GM19463 (cell line): ENCODE data around the gene ADCY10.
"Not testable (repeated sequence)": the region's sequence is repeated elsewhere in the genome, so short reads cannot be mapped to it uniquely, and the experiment has no call there.

Experiments
- ATAC-seq: cut with Tn5 transposase; IDR thresholded peaks from one replicate; pipeline ENCODE4 v1.9.1; 2021; ENCODE audit warnings: mild to moderate bottlenecking, moderate library complexity; ENCODE audit not compliant: unreplicated experiment

The ADCY10 gene

DNA sequence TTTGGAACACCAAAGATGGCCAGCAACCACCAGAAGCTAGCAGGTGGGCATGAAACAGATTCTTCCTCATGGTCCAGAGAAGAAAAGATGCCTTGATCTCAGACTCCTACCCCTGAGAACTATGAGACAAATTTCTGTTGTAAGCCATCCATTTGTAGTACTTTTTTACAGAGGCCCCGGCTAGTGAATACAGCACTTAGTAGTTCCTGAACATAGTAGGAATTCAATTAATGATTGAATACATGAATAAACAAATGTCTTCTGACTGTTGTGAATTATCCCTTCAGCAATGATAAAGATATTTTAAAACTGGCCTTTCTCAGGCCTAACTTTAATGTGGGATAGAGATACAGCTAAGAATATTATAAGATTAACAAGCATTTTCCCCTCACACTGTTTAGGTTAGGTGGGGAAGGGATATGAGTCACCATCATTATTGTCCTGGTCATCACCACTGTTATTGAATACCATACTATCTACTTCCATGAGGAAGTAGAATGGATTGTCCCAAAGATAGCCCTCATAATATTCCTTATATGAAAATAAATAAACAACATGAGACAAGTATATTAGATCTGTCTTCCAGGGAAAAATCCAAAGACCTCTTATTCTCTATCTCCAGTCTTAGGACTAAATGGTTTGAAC, 51.4 kb downstream of the ADCY10 start:
- no peak for ATAC-seq

DNA sequence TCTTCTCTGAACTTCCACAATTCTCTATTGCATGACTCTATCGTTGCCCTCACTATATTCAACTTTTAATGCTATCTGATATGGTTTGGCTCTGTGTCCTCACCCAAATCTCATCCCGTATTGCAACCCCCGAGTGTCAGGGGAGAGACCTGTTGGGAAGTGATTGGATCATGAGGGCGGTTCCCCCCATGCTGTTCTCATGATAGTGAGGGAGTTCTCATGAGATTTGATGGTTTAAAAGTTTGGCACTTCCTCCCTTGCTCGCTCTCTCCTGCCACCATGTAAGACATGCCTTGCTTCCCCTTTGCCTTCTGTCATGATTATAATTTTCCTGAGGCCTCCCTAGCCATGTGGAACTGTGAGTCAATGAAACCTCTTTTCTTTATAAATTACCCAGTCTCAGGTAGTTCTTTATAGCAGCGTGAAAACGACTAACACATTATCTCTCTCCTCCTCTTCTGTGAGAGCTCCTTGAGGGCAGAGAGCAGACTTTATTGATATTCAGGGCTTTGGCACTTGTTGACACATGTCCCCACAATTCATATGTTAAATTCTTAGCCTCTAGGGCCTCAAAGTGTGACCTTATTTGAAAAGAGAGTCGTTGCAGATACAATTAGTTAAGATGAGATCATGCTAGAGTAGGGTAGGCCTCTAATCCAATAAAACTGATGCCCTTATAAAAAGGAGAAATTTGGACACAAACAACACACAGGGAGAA, 52.1 kb downstream of the ADCY10 start:
- no peak for ATAC-seq

DNA sequence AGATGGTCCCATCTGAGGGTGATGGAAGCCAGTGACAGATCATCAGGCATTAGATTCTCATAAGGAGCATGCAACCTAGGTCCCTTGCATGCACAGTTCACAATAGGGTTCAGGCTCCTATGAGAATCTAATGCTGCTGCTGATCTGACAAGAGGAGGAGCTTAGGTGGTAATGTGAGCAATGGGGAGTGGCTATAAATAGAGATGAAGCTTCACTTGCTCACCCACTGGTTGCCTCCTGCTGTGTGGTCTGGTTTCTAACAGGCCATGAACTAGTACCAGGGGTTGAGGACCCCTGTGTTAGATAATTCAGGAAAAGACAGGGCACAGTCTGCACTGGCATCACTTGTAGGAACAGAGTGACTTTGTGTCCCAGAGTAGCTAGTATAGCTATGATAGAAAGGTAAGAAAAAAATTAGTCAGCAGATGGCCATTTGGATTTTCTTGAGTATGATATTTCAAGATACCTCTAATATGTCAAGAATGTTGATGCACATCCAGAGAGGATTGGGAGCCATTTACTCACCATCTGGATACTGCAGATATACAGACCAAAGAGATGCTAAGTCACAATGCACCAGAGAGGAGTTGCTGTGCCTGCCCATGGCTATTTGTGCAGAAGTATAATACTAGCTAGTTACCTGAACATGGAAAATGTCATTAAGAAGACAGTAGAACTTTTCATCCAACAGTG, 53.6 kb downstream of the ADCY10 start:
- ATAC-seq = no peak

DNA sequence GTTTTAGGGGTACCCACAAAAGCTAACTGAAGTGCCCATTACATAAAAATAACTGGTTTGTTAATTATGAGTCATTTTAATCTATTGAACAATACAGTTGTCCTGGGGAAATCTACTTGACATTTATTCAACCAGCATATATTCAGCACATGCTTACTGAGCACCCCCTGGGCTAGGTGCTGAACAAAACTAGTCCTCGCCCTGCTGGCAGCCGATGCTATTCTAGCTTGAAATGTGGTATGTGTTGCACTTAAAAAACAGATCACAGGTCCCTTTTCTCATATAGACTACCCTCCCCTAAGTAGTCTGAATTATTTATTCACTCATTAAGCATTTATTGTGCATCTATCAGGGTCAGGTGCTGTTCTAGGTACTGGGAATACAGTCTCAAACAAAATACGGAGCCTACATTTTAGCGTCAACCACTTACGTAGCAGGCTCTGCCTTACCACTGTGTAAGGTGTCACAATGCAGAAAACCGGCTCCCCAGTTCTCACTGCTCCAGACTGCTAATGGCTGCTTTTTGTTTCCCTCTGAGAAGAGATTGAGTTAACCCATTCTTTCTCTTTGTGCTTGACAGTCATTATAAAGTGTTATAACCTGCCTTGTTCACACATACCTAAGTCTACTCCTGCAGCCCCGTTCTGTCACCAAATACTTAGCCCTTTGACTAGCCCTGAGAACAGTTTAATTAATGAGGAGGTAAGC, 57.1 kb downstream of the ADCY10 start:
- ATAC-seq = no peak

DNA sequence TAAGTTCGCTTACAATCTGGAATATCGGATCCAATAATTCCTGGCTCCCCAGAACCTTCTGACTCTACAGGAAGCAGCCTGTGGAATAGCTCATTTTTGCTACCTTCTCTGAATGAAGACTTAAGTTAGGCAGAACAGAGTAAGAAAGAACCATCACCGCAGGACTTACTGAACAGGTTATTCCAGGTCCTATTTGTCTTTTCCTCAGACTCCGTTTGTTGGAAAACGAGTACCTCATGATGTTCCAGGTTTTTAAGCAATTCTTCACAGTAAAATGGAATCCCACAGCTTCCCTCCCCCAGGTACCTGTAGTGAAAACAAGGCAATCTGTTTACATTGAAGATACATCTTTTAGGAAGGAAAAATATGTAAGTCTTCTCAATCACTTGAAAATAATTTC, 59.8 kb downstream of the ADCY10 start:
- ATAC-seq = no peak

DNA sequence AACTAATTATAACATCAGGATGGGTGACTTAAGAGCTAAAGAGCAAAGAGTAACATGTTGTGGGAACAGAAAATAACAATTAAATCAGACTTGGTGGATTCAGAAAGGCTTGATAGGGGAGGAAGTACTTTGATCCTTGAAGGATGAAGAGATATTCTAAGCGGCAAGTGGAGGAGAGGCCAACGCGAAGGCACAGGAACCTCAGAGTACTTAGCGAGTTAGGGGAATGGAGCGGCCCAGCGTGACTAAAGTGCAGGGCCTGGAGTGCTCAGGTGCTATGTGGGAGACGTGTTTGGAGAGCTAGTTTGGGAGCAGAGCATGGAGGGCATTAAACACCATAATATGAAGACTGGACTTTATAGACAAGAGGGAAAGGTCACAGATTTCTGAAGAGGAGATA, 64.3 kb downstream of the ADCY10 start:
- no peak for ATAC-seq

DNA sequence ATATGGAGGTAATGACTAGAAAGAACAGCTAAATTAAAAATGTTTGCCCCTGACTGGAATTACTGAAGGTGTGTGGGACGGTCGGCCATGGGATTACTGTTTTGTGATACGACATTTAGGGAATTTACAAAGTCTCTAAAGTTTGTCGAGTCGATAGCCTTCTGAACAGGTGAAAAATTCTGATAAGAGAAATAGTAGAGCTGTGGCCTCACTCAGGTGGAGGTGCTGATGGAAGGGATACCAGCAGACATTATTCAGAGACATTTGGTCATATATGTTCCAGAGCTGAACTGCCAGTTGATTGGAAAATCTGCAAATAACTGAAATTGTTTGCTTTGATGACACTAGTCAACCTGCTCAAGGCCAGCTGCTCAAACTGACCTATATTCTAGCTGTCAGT, 71.1 kb downstream of the ADCY10 start:
- no peak for ATAC-seq

DNA sequence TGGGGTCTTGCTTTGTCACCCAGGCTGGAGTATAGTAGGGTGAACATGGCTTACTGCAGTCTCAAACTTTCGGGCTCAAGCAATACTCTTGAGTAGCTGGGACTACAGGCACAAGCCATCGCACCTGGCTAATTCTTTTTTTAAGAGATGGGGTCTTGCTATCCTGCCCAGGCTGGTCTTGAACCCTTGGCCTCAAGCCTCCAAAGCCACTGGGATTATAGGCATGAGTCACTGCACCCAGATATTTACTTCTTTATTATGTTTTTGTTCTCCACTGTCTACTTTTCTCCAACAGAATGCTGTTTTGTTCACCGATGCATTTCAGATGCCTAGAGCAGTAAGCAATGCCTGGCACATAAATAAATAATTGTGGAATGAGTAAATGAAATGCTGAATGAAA, 72.4 kb downstream of the ADCY10 start:
- ATAC-seq = no peak

DNA sequence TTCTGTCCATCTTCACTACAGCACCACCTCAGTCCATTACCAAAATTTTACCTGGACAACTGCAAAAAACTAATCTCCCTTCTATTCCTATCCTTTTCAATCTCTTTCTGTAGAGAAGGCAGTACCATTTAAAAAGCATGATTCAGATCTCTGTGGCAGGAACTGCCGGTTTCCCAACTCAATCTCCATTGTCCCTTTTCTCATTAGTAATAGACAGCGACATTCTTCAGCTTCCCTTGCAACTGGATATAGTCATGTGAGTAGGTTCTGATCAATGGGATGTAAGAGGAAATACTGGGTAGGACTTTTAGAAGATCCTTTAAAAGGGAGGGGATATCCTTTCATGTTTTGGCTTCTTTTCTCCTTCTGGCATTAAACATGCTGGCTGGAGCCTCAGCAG, 74.9 kb downstream of the ADCY10 start:
- ATAC-seq = no peak

DNA sequence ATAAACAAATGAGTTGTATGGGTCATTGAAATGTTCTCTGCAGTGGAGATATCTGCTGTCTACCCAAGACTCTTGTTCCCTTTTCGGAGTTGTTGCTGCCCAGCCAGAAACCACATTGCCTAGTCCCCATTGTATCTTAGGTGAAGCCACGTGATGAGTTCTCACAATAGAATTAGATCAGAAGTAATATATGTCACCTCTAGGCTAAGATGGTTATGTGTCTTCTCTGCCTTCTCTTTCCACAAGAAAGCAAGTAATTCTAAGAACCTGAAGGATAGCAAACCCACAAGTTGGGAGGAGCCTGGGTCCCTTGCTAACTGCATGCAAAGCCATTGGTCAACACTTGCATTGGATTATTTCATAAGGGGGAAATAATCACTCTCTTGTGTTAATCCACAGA, 76.6 kb downstream of the ADCY10 start:
- no peak for ATAC-seq

DNA sequence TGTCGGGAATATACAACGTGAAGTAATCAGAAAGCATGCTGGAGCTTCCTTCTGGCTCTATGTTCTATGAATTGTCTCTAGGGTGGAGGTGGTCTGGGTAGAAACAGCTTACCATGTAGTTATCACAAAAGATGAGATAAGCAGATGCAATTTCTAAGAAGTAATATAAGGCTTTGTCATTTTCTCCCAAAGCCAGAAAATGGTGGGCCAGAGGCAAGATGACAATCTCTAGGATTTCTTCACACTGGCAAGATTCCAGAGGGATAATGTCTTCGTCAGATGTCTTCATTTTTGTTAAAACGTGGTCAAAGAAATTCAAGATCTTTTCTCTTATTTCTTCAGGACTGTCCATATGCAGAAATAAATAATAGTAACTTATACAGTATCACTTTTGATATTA, 77.7 kb downstream of the ADCY10 start:
- ATAC-seq = no peak

DNA sequence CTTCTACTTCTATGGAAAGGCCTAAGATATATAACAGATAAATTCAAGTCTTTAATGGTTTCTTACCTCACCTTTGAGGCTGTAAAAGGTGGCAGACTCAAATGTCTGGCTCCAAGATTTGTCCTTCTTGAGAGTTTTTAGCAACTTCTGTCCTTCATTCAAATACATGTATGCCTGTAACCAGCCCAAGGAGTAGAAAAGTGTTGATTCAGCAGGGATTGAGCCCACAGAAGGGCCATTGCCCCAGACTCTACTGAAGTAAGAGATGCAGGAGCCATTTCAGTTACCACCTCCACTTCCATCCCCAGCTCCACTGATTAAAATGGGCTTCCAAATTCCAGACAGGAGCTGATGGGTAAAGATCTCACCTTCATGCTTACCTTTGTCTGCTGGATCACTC, 80.0 kb downstream of the ADCY10 start:
- ATAC-seq = no peak

DNA sequence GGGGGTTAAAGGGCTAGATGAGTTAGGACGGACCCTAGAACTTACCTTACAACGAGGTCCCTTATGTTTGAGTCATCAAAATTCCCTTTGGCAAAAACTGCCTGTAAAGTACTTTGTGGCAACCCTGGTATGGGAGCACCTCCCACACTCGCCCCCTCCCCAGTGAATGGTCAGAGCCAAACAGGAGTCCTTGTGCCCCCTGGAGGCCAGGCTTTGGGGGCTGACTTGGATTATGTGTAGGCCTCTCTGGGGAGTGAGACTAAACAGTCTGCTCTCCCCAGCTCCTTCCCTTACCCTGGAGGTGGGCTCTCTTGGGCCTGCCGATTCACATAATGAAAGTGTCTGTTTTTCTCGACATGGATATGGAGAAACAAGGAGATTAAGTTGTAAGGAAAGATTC, 81.2 kb downstream of the ADCY10 start:
- no peak for ATAC-seq

DNA sequence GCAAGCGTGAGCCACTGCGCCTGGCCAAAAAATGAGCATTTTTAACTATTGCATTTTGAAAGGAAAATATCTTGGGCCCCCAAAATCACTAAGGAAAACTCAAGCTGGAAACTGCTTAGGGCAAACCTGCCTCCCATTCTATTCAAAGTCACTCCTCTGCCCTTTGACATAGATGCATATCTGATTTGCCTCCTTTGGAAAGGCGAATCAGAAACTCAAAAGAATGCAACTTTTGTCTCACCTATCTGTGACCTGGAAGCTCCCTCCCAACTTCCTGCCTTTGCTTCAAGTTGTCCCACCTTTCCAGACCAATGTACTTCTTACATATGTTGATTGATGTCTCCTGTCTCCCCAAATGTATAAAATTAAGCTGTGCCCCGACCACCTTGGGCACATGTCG, 83.3 kb downstream of the ADCY10 start:
- ATAC-seq = not testable (repeated sequence)

DNA sequence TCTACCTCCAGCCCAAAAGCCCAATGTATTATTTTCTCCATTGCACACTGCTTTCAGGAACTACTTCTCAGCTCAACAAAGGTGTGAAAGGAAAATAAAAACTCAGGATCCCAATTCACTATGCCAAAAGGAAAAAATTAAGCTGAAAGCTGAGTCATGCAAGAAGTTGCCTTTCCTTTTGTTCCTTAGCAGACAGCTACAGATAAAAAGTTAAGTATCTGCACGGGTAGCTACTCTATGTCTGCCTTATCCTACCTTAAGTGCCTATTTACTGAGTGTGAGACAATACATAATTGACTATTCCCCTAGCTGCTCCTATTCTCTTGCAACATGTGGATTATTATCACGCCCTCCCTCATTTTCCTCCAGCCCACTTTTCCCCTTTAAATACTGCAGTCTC, 84.1 kb downstream of the ADCY10 start:
- no peak for ATAC-seq

DNA sequence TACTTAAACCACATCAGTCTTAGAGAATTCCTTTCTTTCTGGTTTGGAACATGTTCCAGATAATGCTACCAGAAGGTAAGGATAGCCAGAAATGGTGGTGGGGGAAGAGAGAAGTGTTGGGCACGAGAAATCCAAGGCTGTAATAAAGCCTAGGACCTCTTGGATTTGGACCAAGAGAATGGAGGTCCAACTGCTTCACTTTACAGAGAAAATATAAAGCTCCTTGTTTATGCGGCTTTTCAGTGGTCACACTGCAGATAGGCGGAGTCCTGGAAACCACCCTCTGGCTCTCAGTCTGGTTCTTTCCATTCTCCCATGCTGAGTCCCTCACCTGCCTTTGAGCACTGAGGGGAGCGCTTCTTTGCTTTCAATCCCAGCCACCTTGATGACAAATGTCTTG, 87.8 kb downstream of the ADCY10 start:
- ATAC-seq = no peak

DNA sequence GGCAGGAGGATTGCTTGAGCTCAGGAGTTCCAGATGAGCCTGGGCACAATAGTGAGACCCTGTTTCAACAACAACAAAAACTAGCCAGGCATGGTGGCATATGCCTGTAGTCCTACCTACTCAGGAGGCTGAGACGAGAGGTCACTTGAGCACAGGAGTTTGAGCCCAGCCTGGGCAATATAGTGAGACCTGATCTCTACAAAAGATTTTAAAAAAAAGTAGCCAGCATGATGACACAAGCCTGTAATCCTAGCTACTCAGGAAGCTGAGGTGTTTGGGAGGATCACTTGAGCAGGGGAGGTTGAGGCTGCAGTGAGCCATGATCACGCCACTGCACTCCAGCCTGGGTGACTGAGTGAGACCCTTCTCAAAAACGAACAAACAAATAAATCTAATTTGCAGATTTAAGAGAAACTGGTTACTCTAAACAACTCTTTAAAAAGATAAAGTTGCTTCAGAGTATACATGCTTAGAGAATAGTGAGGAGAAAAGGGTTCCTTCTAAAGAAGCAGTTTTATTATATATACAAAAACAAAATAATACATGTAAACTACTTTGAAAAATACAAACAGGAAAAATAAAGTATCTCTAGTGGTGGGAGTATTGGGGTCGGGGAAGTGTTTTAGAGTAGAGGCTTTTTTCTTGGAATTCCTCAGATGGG, 88.4 kb downstream of the ADCY10 start:
- no peak for ATAC-seq

DNA sequence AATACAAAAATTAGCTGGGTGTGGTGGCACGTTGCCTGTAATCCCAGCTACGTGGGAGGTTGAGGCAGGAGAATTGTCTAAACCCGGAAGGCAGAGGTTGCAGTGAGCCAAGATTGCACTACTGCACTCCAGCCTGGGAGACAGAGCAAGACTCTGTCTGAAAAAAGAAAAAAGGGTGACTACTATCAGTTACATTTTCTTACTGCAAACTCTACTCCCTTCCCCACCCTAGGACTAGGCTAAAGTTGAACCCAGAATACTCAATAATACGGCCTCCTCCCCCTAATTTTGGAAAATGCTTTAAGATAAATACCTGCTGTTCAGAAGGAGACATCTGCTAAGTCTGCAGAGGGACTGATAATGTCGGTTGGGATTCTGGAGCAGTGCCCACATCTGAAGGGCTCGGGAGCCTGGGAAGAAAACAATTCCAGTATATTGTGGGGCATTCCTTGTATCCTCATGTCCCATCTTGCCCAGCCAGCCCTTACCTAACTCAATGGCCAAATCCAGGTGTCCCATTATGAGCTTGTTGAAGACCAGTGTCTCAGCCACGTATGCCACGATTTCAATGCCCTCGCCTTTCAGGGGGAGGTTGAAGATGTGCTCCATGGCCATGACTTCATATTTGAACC, 89.7 kb downstream of the ADCY10 start:
- no peak for ATAC-seq

DNA sequence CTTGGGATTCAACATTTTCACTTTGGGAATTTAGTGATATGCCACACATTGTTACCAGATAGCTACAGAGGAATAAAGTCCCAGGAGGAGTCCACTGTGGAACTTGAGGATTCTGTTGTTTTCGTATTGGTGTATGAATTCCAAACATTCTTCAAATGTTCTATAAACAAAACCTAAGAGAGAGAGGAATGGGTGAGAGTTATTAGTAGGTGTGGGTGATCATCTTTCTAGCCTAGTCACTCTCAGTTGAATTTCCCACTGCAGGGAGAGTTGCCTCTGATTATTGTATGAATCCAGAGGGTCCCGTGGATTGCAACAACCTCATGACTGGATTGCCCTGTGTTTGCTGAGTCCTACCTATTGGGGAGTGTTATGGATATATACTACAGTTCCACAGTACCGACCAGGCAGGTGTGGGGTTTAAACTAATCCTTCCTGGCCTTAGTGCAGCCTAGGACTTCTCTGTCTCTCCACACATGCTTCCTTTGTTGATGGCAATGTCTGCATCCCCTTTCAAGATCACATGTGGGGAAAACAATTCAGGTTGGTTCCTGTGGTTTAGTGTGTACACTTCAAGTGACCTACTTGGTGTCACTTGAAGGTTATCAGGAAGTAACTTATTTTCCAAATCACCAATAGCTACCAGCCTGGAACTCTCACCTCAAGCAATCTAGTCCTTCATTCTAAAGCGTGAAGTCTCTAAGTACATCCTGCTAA, 91.8 kb downstream of the ADCY10 start:
- no peak for ATAC-seq

DNA sequence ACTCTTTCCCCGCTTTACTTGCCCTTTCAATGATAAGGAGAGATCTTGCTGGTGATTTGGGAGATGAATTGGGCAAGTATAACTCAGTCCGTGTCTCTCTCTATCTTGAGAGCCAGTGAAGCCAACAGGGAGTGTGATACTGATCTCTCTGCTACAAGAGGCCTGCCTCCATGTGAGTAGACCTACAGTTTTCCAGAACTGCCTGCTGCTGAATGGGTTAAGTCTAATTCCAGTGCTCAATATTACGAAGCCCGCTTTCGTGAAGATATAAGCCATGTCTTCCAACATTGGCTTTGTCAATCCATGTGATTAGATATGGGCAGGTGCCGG, 92.6 kb downstream of the ADCY10 start:
- ATAC-seq = no peak
